Activated naive CD4-positive, alpha-beta T cell treated with anti-CD3 and anti-CD28 coated beads, Interleukin-2, amount 50 U/mL, for 16 hours (primary cell): ENCODE data around the gene PLA2G12A.

ENCODE experiments used
- DNase-seq: peaks from one replicate; pipeline ENCODE4 v3.0.0-alpha.2; 2020

PLA2G12A gene

GRCh38 chr4:109729718-109730618 is at the start of gene PLA2G12A:
PLA2G12A (minus strand) TSS chr4:109730070; CDS start chr4:109729809, 261 bp downstream.
- DNase-seq = peak; percentile 80

DNA sequence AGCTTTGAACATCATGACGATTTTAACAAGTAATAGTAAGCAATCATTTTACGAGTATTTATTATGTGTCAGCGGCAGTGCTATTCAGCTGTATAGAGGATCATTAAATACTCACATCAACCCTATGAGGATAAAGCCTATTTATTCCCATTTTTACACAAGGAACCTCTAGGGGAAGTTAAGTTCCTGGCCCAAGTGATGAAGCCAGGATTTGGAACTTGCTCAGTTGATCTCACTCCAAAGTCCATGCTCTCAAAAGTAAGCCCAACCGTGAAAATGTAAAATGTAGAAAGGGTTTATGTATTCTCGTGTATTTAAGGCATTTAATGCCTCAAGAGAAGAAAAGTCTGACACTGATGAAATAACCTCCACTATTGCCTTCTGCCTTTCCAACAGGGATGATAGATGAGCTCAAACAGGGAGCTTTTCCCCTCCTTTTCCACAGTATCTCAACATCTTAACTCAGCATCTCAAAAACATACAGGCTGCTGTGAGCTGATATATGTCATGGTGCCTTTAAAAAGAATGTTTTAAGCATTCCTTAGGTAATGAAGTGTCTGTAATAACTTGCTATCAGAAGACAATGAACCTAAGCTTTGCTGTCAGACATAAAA is 35.0 kb upstream of the PLA2G12A start:
- no peak for DNase-seq

DNA sequence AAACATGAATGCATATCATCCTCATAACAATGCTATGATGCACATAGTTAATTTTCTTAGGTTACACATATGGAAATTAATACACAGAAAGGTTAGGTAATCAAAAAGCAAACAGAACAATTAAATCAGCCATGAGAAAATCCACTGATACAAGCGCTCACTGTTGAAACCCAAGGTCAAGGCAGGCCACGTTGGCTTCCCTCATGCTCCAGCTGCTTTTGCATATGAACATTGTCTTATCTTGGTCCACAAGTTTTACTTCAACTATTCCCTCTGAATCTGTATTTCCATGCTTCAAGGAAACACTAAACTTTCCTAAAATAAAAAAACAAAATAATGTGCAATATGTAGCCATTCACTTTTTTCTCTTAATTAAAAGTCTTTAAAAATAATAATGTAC is 34.5 kb upstream of the PLA2G12A start:
- no peak for DNase-seq

- no peak for DNase-seq
Measured at GRCh38 chr4:109760682-109761081, 30.8 kb upstream of the PLA2G12A start.

DNA sequence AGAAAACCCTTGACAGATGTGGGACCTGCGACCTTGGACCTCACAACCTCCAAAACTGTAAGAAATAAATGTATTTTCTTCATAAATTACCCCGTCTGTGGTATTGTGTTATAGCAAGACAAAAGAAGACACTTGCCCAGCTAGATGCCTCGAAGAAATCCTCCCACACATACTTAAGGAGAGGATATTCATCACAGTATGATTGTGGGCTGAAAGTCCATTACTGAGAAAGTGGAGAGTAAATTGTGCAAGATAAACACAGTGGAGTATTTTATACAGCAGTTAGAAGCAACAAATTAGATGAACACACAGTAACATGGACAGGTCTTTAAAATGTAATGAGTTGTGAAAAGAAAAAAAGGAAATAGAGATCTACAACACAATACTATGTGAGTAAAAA is 25.8 kb upstream of the PLA2G12A start:
- DNase-seq = no peak

DNA sequence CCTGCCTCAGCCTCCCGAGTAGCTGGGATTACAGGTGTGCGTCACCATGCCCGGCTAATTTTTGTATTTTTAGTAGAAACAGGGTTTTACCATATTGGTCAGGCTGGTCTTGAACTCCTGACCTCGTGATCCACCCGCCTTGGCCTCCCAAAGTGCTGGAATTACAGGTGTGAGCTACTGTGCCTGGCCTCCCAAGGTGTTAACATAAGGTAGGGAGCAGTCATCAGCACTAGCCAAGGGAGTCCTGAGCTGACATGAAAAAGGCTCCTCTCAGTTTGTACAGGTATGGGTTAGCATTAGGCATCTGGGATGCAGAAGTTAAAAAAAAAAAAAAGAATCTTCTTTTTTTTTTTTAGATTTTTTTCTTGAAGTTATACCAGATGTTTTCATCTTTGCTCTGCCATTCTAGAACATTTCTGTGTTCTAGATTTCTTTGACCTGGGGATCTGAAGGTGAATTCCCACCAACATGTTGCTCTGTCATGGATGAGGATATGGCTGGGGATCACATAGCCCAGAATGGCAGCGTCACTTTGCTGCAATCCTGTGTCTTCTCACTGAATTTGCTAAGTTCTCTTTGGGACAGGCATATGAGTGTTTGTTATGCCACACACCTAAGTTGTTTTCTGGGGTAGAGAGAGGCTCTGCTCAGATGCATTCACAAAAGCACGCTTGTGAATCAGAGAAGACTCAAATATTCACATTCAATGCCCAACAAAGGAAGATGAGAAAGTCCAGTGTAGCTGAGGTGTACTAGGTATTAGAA is 24.4 kb upstream of the PLA2G12A start:
- no peak for DNase-seq

- DNase-seq = no peak
Measured at GRCh38 chr4:109752525-109752924, 22.7 kb upstream of the PLA2G12A start.

GRCh38 chr4:109751852-109752251 is 22.0 kb upstream of the PLA2G12A start:
- no peak for DNase-seq

- no peak for DNase-seq
Measured at GRCh38 chr4:109750652-109751244, 20.9 kb upstream of the PLA2G12A start.

DNA sequence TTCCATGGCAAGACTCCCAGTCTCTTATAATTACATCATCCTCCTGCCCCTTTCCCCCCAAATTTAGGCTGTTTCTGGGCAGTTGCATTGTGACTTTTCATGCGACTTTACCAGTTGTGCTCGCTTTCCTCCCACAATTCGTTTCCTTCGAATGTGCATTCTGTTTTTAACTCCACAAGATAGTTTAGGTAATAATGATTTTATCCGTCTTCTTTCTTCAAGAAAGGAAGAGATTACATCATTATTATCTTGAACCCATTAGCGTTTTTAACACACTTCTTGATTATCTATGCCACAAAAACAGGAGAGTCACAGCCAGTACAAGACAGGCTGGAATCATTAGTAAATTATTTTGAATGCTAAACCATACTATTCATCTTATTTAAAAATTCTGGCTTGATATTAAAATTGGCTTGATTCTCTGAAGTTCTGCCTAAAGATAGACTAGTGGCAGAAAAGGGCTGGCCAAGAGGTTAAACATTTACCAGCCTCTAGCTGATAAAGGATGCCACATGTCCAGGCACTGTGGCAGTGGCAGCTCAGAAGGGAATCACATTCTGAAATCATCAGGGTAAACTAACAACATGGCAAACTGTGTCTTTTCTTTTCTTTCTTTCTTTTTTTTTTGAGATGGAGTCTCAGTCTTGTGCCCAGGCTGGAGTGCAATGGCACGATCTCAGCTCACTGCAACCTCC is 19.7 kb upstream of the PLA2G12A start:
- DNase-seq = no peak

DNA sequence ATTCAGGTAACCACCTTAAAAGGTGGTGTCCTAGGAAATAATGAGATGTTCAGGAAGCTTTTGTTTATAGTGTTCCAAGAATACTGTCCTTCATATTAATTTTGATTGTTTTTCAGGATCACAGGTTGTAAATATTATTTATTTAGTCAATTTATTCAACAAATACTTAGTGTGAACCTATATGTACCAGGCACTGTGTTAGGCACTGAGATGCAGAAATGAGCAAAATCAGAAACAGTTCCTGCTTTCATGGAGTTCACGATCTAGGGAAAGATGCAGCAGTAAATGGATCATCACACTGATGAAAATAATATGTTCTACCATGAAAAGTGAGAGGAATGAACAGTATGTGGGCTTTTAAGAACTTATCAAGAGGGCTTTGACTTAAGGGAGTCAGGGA is 18.2 kb upstream of the PLA2G12A start:
- DNase-seq = no peak

- DNase-seq = no peak
Measured at GRCh38 chr4:109746728-109747127, 16.9 kb upstream of the PLA2G12A start.

GRCh38 chr4:109745830-109746229 is 16.0 kb upstream of the PLA2G12A start:
- DNase-seq = no peak

DNA sequence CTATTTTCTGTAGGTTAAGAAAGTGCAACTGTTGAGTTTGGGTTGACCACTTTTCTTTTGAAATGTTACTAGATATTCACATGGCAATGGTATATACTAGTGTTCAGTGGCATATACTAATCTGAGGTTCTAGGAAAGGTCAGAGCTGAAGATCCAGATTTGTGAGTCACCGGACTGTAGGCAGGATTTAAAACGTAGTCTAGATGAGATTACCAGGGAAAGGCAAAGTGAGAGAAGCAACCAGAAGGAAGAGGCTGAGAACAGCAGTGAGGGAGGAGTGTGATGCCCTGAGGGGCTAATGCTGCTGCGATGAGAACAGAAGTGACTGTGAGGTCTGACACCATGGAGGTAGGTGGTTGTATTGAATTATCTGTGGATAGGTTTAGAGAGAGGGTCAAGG is 9.7 kb upstream of the PLA2G12A start:
- DNase-seq = no peak

GRCh38 chr4:109738104-109738872 is 8.4 kb upstream of the PLA2G12A start:
- no peak for DNase-seq

DNA sequence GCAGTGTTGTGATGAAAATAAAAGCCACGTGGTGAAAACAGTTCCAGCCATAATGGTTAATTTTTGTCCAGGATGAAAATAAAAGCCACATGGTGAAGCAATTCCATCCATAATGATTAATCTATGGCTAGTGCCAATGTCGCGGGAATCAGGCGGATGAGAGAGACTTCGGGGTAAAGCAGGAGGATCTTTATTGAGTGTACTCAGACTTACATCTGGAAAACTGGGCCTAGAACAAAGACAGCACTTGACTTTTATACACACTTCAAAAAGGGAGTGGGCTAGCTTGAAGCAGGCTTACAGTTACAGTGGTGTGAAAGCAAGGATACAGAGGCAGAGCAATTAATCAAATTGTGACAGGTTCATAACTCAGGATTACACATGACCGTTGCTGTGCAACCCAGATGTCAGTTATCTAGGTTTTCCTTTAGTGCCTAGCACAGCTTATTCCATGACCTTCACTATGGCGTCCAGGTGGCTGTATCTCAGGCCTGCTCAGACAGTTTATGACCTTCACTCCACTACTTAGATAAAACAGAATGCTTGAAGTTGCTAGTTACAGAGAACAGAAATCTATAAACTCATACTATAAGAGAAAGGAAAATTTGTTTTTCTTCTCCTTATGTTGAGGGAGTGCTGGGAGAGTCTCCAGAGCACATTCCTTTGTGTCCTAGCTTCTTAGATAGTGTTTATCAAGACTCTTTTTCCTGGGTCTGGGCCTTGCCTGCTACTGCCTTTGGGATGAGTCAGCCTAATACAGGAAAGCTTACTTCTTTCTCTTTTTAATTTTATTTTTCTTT is 5.9 kb upstream of the PLA2G12A start:
- no peak for DNase-seq

GRCh38 chr4:109733728-109734127 is 3.9 kb upstream of the PLA2G12A start:
- DNase-seq = no peak

GRCh38 chr4:109730619-109731545 is 1.0 kb upstream of the PLA2G12A start:
- no peak for DNase-seq

GRCh38 chr4:109729117-109729717 is 653 bp downstream of the PLA2G12A start:
- DNase-seq = no peak
